ENCODE data around the gene GATB.

The GATB gene

GRCh38 chr4:151657896-151658295 lies 102.9 kb downstream of the GATB start:
- CTCF ChIA-PET, result interaction anchor here (2.7 kb wide), 1 partner anchor 9 kb away, joined by 9 read pairs; no protein-coding TSS in a partner anchor
- DNase-seq, result no peak
- Histone ChIP-seq H3K36me3 (ENCODE audit: control insufficient read depth in 4 of 4, insufficient read depth in 4 of 4, low read length in 3 of 4) (no peaks in the 10 kb centered on the region), H3K9me3 (ENCODE audit: control extremely low read depth in 1 of 5, control insufficient read depth in 4 of 5, insufficient read depth in 2 of 5, low read depth in 1 of 5, low read length in 4 of 5) (no peaks in the 10 kb centered on the region), H3K27ac (ENCODE audit: insufficient read depth in 1 of 2, low read depth in 1 of 2, low read length in 2 of 2, poor library complexity in 1 of 2, severe bottlenecking in 2 of 2) (no peak overlapping the region), H3K4me3 (ENCODE audit: control insufficient read depth in 1 of 7, extremely low read depth in 1 of 7, insufficient read depth in 4 of 7, low read depth in 2 of 7, low read length in 6 of 7) (no peak overlapping the region), H3K4me1 (ENCODE audit: control extremely low read depth in 1 of 4, control insufficient read depth in 4 of 4, insufficient read depth in 4 of 4, low read length in 3 of 4) (no peaks in the 10 kb centered on the region), H3K27me3 (replicated peaks in 2 of 5; ENCODE audit: control insufficient read depth in 4 of 5, insufficient read depth in 5 of 5, low read length in 4 of 5) (no peaks in the 10 kb centered on the region)
- POLR2A ChIA-PET, result no interaction called here
- WGBS (ENCODE audit: insufficient coverage), result 95% methylated on average over 4 of the region's 5 CpGs

- CTCF ChIA-PET, result no interaction called here
Measured at GRCh38 chr4:151656058-151656457, 104.7 kb downstream of the GATB start.

GRCh38 chr4:151653548-151653918 lies 107.3 kb downstream of the GATB start:
- H3K4me1 ChIP-seq (ENCODE audit: control extremely low read depth in 1 of 4, control insufficient read depth in 4 of 4, insufficient read depth in 4 of 4, low read length in 3 of 4), result no peaks in the 10 kb centered on the region
- no peak overlapping the region for H3K27ac ChIP-seq (ENCODE audit: insufficient read depth in 1 of 2, low read depth in 1 of 2, low read length in 2 of 2, poor library complexity in 1 of 2, severe bottlenecking in 2 of 2)
- H3K36me3 ChIP-seq (ENCODE audit: control insufficient read depth in 4 of 4, insufficient read depth in 4 of 4, low read length in 3 of 4), result no peaks in the 10 kb centered on the region
- no peak for DNase-seq
- no peaks in the 10 kb centered on the region for H3K9me3 ChIP-seq (ENCODE audit: control extremely low read depth in 1 of 5, control insufficient read depth in 4 of 5, insufficient read depth in 2 of 5, low read depth in 1 of 5, low read length in 4 of 5)
- peaks cover 0 to 10% (median 0%) of the 10 kb centered on the region in 5 experiments for H3K27me3 ChIP-seq (replicated peaks in 2 of 5; ENCODE audit: control insufficient read depth in 4 of 5, insufficient read depth in 5 of 5, low read length in 4 of 5)
- CTCF ChIA-PET, result no interaction called here
- H3K4me3 ChIP-seq (ENCODE audit: control insufficient read depth in 1 of 7, extremely low read depth in 1 of 7, insufficient read depth in 4 of 7, low read depth in 2 of 7, low read length in 6 of 7), result no peak overlapping the region
- POLR2A ChIA-PET, result no interaction called here
- WGBS (ENCODE audit: insufficient coverage), result 98% methylated on average over 7 of the region's 7 CpGs

More at GRCh38 chr4:151656058-151656457, 104.7 kb downstream of the GATB start:
- Histone ChIP-seq H3K27ac (ENCODE audit: insufficient read depth in 1 of 2, low read depth in 1 of 2, low read length in 2 of 2, poor library complexity in 1 of 2, severe bottlenecking in 2 of 2) (no peak overlapping the region), H3K27me3 (replicated peaks in 2 of 5; ENCODE audit: control insufficient read depth in 4 of 5, insufficient read depth in 5 of 5, low read length in 4 of 5) (peaks cover 0 to 6% (median 0%) of the 10 kb centered on the region in 5 experiments), H3K4me3 (ENCODE audit: control insufficient read depth in 1 of 7, extremely low read depth in 1 of 7, insufficient read depth in 4 of 7, low read depth in 2 of 7, low read length in 6 of 7) (no peak overlapping the region), H3K36me3 (ENCODE audit: control insufficient read depth in 4 of 4, insufficient read depth in 4 of 4, low read length in 3 of 4) (no peaks in the 10 kb centered on the region), H3K4me1 (ENCODE audit: control extremely low read depth in 1 of 4, control insufficient read depth in 4 of 4, insufficient read depth in 4 of 4, low read length in 3 of 4) (no peaks in the 10 kb centered on the region), H3K9me3 (ENCODE audit: control extremely low read depth in 1 of 5, control insufficient read depth in 4 of 5, insufficient read depth in 2 of 5, low read depth in 1 of 5, low read length in 4 of 5) (no peaks in the 10 kb centered on the region)
- DNase-seq, result no peak
- POLR2A ChIA-PET, result no interaction called here
- WGBS (ENCODE audit: insufficient coverage), result 100% methylated on average over 6 of the region's 8 CpGs

DNA sequence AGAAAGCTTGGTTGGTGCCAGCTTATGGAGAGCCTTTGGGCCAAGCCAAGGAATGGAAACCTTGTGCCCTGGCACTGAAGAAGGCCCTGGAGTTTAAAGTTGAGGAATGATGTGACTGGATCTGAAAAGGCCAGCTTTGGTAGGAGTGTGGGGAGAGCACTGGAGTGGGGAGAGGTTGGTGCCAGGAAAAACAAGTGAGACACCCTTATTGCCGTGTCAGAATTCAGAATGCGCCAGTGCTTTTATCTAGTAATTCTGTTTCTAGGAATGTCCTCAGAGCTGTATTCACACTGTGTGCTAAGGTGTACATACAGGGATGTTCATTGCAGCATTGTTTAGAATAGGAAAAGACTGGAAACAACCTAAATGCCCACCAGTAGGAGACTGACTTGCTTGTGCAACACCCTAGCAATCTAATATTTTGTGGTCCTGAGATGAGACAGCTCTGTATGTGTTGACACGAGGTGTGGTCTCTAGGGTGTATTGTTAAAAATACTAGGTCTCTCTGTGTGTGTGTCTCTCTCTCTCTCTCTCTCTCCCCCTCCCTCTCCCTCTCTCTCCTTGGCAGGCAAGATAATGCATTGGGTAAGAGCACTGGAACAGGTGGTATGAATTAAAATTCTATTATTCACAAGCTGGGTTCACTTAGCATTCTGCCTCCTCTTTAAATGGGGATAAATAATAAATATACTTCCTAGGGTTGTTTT lies 107.8 kb downstream of the GATB start:
- CTCF ChIA-PET, result no interaction called here
- no peaks in the 10 kb centered on the region for H3K36me3 ChIP-seq (ENCODE audit: control insufficient read depth in 4 of 4, insufficient read depth in 4 of 4, low read length in 3 of 4)
- no peaks in the 10 kb centered on the region for H3K9me3 ChIP-seq (ENCODE audit: control extremely low read depth in 1 of 5, control insufficient read depth in 4 of 5, insufficient read depth in 2 of 5, low read depth in 1 of 5, low read length in 4 of 5)
- WGBS (ENCODE audit: insufficient coverage), result 94% methylated on average over 2 of the region's 3 CpGs
- H3K4me1 ChIP-seq (ENCODE audit: control extremely low read depth in 1 of 4, control insufficient read depth in 4 of 4, insufficient read depth in 4 of 4, low read length in 3 of 4), result no peaks in the 10 kb centered on the region
- H3K27ac ChIP-seq (ENCODE audit: insufficient read depth in 1 of 2, low read depth in 1 of 2, low read length in 2 of 2, poor library complexity in 1 of 2, severe bottlenecking in 2 of 2), result no peak overlapping the region
- POLR2A ChIA-PET, result no interaction called here
- H3K27me3 ChIP-seq (replicated peaks in 2 of 5; ENCODE audit: control insufficient read depth in 4 of 5, insufficient read depth in 5 of 5, low read length in 4 of 5), result peaks cover 0 to 12% (median 0%) of the 10 kb centered on the region in 5 experiments
- DNase-seq, result no peak
- H3K4me3 ChIP-seq (ENCODE audit: control insufficient read depth in 1 of 7, extremely low read depth in 1 of 7, insufficient read depth in 4 of 7, low read depth in 2 of 7, low read length in 6 of 7), result no peak overlapping the region

DNA sequence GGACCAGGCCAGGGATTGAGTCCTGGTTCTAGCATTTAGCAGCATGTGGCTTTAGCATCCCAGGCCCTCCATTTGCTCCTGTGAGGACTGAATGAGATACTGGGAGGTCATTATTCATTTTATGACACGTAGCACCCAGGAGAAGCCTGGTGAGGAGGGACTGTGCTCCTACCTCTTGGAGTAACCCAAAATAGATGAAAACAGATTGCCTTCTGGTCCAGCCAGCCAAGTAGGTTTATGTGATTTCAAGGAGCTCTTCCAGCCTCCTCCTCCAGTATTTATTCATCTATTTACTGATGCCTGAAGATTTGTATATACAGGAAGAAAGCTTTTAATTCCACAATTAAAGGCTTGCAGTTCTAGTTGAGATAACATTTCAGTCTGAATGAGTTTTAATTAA lies 109.3 kb downstream of the GATB start:
- H3K4me3 ChIP-seq (ENCODE audit: control insufficient read depth in 1 of 7, extremely low read depth in 1 of 7, insufficient read depth in 4 of 7, low read depth in 2 of 7, low read length in 6 of 7), result no peak overlapping the region
- ChIA-PET POLR2A (no interaction called here), CTCF (interaction anchor here (1.6 kb wide), 1 partner anchor 13 kb away, joined by 3 read pairs; no protein-coding TSS in a partner anchor)
- no peak for DNase-seq
- H3K9me3 ChIP-seq (ENCODE audit: control extremely low read depth in 1 of 5, control insufficient read depth in 4 of 5, insufficient read depth in 2 of 5, low read depth in 1 of 5, low read length in 4 of 5), result no peaks in the 10 kb centered on the region
- peaks cover 0 to 15% (median 0%) of the 10 kb centered on the region in 5 experiments for H3K27me3 ChIP-seq (replicated peaks in 2 of 5; ENCODE audit: control insufficient read depth in 4 of 5, insufficient read depth in 5 of 5, low read length in 4 of 5)
- H3K36me3 ChIP-seq (ENCODE audit: control insufficient read depth in 4 of 4, insufficient read depth in 4 of 4, low read length in 3 of 4), result no peaks in the 10 kb centered on the region
- no CpG with 5 or more reads among the region's 1 CpG for WGBS (ENCODE audit: insufficient coverage)
- H3K27ac ChIP-seq (ENCODE audit: insufficient read depth in 1 of 2, low read depth in 1 of 2, low read length in 2 of 2, poor library complexity in 1 of 2, severe bottlenecking in 2 of 2), result no peak overlapping the region
- H3K4me1 ChIP-seq (ENCODE audit: control extremely low read depth in 1 of 4, control insufficient read depth in 4 of 4, insufficient read depth in 4 of 4, low read length in 3 of 4), result no peaks in the 10 kb centered on the region

DNA sequence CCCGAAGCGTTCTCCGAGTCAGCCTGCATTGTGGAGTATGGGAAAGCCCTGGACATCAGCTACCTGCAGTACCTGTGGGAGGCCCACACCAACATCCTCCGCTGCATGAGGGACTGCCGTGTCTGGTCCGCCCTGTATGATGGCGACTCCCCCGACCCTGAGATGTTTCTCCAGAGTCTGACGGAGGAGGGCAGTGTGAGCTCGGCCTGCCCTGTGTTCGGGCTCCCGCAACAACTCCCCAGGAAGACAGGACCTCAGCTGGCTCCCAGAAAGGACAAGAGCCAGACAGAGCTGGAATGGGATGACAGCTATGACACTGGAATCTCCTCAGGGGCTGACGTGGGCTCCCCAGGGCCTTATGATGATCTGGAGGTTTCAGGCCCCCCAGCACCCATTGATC lies 111.3 kb downstream of the GATB start:
- no peak for DNase-seq
- 95% methylated on average over 13 of the region's 13 CpGs for WGBS (ENCODE audit: insufficient coverage)
- peaks cover 0 to 16% (median 0%) of the 10 kb centered on the region in 5 experiments for H3K27me3 ChIP-seq (replicated peaks in 2 of 5; ENCODE audit: control insufficient read depth in 4 of 5, insufficient read depth in 5 of 5, low read length in 4 of 5)
- H3K9me3 ChIP-seq (ENCODE audit: control extremely low read depth in 1 of 5, control insufficient read depth in 4 of 5, insufficient read depth in 2 of 5, low read depth in 1 of 5, low read length in 4 of 5), result no peaks in the 10 kb centered on the region
- CTCF ChIA-PET, result interaction anchor here (0.9 to 1.5 kb wide), 2 partner anchors 9 to 13 kb away, joined by 3 to 4 read pairs; no protein-coding TSS in a partner anchor
- H3K27ac ChIP-seq (ENCODE audit: insufficient read depth in 1 of 2, low read depth in 1 of 2, low read length in 2 of 2, poor library complexity in 1 of 2, severe bottlenecking in 2 of 2), result no peak overlapping the region
- POLR2A ChIA-PET, result no interaction called here
- H3K36me3 ChIP-seq (ENCODE audit: control insufficient read depth in 4 of 4, insufficient read depth in 4 of 4, low read length in 3 of 4), result no peaks in the 10 kb centered on the region
- H3K4me1 ChIP-seq (ENCODE audit: control extremely low read depth in 1 of 4, control insufficient read depth in 4 of 4, insufficient read depth in 4 of 4, low read length in 3 of 4), result no peaks in the 10 kb centered on the region
- H3K4me3 ChIP-seq (ENCODE audit: control insufficient read depth in 1 of 7, extremely low read depth in 1 of 7, insufficient read depth in 4 of 7, low read depth in 2 of 7, low read length in 6 of 7), result no peak overlapping the region

DNA sequence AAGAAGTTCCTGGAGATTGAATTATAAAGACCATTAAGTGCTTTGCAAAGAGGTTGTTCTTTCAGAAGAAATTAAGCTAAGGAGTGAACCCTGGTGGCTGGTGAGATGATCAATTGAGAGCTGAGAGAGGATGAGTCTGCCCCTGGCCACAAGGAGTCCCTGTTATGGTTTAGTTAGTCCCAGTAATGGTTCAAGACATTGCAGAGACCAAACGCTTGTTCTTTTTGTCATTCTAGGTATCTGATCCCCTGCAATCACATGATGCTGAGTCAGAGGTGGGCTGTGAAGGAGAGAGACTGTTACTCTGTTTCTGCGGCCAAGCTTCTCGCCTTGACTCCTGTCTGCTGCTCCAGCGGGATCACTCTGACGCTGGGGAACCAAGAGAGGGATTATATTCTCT lies 114.5 kb downstream of the GATB start:
- POLR2A ChIA-PET, result no interaction called here
- CTCF ChIA-PET, result interaction anchor here (0.6 to 1.4 kb wide), 2 partner anchors 9 to 230 kb away, joined by 4 read pairs; no protein-coding TSS in a partner anchor

More for the DNA sequence above, 114.5 kb downstream of the GATB start:
- DNase-seq, result no peak
- Histone ChIP-seq H3K27me3 (replicated peaks in 2 of 5; ENCODE audit: control insufficient read depth in 4 of 5, insufficient read depth in 5 of 5, low read length in 4 of 5) (peaks cover 0 to 13% (median 0%) of the 10 kb centered on the region in 5 experiments), H3K4me3 (ENCODE audit: control insufficient read depth in 1 of 7, extremely low read depth in 1 of 7, insufficient read depth in 4 of 7, low read depth in 2 of 7, low read length in 6 of 7) (no peak overlapping the region), H3K36me3 (ENCODE audit: control insufficient read depth in 4 of 4, insufficient read depth in 4 of 4, low read length in 3 of 4) (no peaks in the 10 kb centered on the region), H3K4me1 (ENCODE audit: control extremely low read depth in 1 of 4, control insufficient read depth in 4 of 4, insufficient read depth in 4 of 4, low read length in 3 of 4) (no peaks in the 10 kb centered on the region), H3K9me3 (ENCODE audit: control extremely low read depth in 1 of 5, control insufficient read depth in 4 of 5, insufficient read depth in 2 of 5, low read depth in 1 of 5, low read length in 4 of 5) (no peaks in the 10 kb centered on the region), H3K27ac (ENCODE audit: insufficient read depth in 1 of 2, low read depth in 1 of 2, low read length in 2 of 2, poor library complexity in 1 of 2, severe bottlenecking in 2 of 2) (no peak overlapping the region)
- WGBS (ENCODE audit: insufficient coverage), result 97% methylated on average over 5 of the region's 5 CpGs
